KOPT-K1 (cell line): ENCODE results near the gene HDGF.

Experiments used
- H3K27ac ChIP-seq: fragments of 200-600 bp; sonication (generic); 2 replicates; pipeline ENCODE4 v1.5.1; 2016; ENCODE audit warnings: antibody characterized with exemption, mild to moderate bottlenecking, low read depth, low read length; ENCODE audit not compliant: poor library complexity, severe bottlenecking
- H3K36me3 ChIP-seq: fragments of 200-600 bp; sonication (generic); 2 replicates; pipeline ENCODE4 v1.5.1; 2017; ENCODE audit warnings: antibody characterized with exemption, mild to moderate bottlenecking, low read length, moderate library complexity; ENCODE audit not compliant: insufficient read depth
- H3K9me3 ChIP-seq: fragments of 200-600 bp; sonication (generic); 2 replicates; pipeline ENCODE4 v1.5.1; 2017; ENCODE audit warnings: antibody characterized with exemption, low read length, mild to moderate bottlenecking; ENCODE audit not compliant: insufficient read depth, poor library complexity, severe bottlenecking

The HDGF gene

DNA sequence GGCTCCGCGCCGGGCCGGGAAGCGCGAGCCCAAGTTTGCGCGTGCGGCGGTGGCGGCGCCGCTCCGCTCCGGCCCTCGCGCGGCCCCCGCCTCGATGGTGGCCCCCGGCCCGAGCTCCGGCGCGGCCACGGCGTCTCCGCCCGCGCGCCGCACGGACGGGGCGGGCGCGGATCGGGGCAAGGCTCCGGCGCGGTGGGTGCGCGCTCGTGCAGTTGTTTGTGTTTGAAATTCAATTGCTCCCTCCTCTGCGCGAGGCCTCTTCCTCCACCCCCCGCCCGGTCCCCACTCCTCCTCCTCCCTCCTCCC lies at the start of gene HDGF:
HDGF (minus strand) TSS at position 225 of the 306 bp plus-strand sequence. CDS start 246 bp downstream, outside the sequence.
- Histone ChIP-seq H3K36me3 (no peaks in the 10 kb centered on the region; the same call in 1 of the 2 replicates), H3K27ac (peak within 1 kb of the TSS; percentile 98), H3K9me3 (no peaks in the 10 kb centered on the region)

DNA sequence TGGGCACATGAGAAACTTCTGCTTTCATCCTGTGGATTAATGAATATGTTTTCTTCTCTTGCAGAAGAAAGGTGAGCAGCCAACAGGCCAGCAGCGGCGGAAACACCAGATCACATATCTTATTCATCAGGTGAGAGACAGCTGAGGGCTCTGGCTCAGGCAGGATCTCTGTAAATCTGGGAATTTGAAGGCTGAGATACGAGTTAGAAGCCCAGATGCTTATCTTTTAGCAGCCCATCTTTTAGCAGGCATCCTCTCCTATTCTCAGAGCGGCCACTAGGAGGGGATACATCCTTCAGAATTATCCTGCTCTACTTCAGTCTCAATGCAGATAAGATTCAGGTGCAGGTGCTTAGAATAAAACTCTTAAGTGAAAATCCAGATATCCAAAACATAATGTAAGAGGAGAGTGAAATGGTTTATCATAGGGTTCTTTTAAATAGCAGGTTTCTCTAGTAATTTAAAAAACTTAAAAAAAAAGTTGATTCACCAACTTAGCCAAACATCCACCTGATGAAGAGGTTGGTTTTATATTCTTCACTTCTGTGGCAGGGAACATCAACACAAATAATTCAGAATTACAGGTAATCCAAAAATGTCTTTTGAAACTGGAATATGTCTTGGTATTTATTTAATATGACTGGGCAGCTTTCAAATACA lies 45.9 kb upstream of the HDGF start:
- H3K36me3 ChIP-seq = peaks cover 99% of the 10 kb centered on the region

DNA sequence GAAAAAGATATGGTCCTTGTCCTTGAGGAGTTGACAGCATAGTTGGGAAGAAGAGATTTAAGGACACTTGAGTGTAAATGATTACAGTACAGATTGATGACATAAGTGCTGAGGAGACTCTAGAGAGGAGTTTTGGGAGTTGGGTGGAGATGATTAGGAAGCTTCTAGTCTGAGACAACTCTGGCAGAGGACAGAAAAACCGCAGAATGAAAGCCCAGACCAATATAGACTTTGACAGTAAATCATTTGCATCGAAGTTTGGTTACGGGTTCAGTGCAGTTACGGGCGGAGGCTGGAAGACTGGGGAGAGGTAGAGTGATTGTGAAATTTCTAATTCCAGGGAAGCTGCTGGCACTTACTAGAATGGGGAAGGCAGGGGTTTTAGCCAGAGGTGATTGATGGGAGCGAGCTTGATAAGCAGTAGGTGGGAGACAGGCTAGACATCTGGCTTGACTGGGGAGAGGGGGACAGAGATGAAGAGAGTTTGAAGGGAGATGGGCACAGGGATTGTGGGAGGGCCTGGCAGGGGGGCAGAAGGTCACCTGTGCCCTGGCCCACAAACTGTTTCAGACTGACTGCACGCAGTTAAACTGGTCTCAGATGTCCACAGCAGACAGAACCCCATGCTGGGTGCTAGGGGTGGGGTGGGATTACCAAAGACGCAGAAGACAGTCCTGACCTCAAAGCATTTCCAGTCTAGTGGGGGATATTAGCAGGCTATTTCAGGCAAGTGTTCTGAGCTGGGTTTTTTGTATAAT lies 45.0 kb upstream of the HDGF start:
- no peak overlapping the region for H3K27ac ChIP-seq
- no peaks in the 10 kb centered on the region for H3K9me3 ChIP-seq
- H3K36me3 ChIP-seq = peaks cover 99% of the 10 kb centered on the region

More for the DNA sequence above, 45.9 kb upstream of the HDGF start:
- Histone ChIP-seq H3K9me3 (no peaks in the 10 kb centered on the region), H3K27ac (no peak overlapping the region)

DNA sequence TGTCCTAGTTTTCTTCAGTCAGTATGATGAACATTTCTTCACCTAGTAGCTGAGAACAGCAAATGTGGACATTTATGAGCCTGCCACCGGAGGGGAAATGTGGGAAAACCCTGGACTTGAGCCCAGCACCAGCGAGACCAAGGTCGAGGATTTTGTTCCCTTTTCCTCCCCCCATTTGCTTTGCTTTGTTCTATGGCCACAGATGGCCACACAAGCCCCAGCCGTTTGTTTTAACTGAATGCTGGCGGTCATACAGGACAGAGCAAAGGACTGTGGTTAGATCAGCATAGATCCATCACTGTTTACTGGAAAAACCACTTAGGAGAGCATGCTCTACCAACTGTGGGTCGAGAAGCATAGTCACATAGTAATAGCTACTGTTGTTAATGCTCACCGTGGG lies 44.3 kb upstream of the HDGF start:
- no peak overlapping the region for H3K27ac ChIP-seq
- peaks cover 99% of the 10 kb centered on the region for H3K36me3 ChIP-seq
- H3K9me3 ChIP-seq = no peaks in the 10 kb centered on the region

DNA sequence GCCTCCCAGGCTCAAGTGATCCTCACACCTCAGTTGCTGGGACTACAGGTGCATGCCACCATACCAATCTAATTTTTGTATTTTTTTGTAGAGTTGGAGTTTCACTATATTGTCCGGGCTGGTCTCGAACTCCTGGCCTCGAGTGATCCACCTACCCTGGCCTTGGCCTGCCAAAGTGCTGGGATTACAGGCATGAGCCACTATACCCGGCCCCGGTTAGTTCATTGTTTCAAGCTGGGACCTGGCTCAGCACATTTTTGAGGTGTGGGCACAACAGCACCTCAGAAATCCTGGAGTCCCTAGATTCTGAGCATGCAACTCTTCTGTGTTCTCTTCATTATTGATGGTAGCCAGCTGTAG lies 43.9 kb upstream of the HDGF start:
- H3K36me3 ChIP-seq = peaks cover 99% of the 10 kb centered on the region
- no peak overlapping the region for H3K27ac ChIP-seq
- H3K9me3 ChIP-seq = no peaks in the 10 kb centered on the region

DNA sequence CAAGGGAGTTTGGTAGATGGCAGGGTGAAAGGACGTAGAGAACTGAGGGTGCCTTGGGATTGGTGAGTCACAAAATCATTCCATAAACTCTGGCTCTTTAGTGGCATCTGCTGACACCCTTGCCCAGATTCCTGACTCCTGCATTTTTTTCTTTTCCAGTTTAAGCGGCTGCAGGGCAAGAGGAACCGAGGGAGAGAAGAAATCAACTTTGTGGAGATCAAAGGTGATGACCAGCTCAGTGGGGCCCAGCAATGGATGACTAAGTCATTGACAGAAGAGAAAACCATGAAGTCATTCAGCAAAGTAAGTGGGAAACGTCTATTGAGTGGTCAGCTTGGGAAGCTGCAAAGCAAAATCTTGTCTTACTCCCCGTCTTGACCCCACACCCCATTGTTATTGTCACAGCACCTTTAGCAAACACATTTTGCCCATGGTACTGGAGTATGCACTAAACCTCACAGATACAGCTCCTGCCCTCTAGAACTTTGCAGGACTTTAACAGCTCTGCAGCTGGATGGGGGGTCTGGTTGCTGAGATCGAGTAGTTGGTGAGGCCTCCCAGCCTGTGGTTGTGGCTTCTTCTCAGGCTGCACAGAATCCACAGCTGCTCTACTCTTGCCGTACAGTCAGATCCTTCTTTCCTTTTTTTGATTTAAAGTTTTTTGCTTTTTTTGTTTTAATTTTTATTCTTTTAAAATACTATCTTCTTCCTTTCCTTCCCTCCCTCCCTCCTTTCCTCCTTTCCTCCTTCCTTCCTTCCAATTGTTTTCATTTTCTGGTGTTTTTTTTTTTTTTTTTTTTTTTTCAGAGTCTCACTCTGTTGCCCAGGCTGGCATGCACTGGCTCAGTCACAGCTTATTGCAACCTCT lies 43.3 kb upstream of the HDGF start:
- Histone ChIP-seq H3K9me3 (no peaks in the 10 kb centered on the region), H3K36me3 (peaks cover 99% of the 10 kb centered on the region), H3K27ac (no peak overlapping the region)

DNA sequence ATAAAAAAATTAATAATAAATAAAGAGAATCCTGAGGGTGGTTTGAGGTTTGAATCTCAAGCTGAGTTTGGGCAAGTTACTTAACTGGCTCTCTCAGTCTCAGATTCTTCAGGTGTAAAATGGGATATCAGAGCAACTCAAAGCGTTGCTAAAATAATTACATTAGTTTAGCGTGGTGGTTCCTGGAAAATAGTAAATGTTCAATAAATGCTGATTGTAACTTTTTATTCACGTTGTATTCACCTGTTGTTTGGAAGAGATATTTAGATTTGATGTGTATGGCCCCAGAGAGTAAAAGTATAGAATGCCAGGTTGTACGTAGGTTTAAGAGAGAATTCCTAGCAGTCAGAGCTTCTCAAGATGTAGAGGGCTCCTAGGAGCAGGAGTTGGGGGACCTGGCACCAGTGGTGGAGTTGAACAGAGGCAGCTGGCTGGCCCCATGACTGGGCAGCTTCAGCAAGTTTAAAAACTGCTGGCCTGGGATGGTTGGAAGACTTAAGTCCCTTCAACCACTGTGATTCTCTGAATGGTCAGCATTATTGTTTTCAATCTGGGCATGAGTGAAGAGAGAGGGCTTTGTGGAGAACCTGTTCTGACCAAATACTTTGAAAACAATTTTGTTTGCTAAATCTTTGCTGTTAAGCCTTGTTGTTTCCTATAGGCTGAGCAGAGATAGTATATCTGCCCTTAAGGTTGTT lies 38.3 kb upstream of the HDGF start:
- Histone ChIP-seq H3K27ac (no peak overlapping the region), H3K9me3 (no peaks in the 10 kb centered on the region), H3K36me3 (peaks cover 95% of the 10 kb centered on the region)

DNA sequence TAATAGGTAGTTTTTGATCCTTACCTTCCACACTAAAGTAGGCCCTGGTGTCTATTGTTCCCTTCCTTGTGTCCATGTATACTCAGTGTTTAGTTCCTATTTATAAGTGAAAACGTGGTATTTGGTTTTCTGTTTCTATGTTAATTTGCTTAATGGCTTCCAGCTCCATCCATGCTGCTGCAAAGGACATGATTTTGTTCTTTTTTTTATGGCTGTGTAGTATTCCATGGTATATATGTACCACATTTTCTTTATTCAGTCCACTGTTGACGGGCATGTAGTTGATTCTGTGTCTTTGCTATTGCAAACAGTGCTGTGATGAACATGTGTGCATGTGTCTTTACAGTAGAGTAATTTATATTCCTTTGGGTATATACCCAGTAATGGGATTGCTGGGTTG lies 36.7 kb upstream of the HDGF start:
- Histone ChIP-seq H3K36me3 (peaks cover 93% of the 10 kb centered on the region), H3K9me3 (no peaks in the 10 kb centered on the region), H3K27ac (no peak overlapping the region)

DNA sequence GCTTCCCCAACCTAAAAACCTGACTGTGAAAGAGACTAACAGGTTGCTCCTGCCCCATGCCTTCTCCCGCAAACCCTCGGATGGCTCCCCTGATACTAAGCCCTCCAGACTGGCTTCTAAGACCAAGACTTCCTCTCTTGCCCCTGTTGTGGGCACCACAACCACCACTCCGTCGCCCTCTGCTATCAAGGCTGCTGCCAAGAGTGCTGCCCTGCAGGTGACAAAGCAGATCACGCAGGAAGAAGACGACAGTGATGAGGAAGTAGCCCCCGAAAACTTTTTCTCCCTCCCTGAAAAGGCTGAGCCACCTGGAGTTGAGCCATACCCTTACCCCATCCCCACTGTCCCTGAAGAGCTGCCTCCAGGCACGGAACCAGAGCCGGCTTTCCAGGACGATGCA lies 35.2 kb upstream of the HDGF start:
- Histone ChIP-seq H3K36me3 (peaks cover 93% of the 10 kb centered on the region), H3K9me3 (no peaks in the 10 kb centered on the region), H3K27ac (no peak overlapping the region)

DNA sequence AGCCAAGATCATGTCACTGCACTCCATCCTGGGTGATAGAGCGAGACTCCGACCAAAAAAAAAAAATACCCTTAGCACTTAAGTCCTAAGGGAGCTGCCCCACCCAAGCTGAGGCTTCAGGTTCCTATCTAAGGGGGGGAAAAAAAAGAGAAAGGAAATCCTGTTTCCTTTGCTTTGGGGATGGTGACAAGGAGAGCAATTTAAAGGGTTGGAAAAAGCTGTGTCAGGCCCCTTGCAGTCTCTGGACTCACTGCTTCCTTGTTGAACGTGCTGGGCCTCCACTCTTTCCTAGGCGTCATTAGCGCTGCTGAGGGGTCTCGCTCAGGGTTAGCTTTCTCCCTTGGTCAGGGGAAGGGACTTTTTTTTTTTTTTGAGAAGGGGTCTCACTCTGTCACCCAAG lies 34.0 kb upstream of the HDGF start:
- Histone ChIP-seq H3K9me3 (no peaks in the 10 kb centered on the region), H3K36me3 (peaks cover 93% of the 10 kb centered on the region), H3K27ac (no peak overlapping the region)

DNA sequence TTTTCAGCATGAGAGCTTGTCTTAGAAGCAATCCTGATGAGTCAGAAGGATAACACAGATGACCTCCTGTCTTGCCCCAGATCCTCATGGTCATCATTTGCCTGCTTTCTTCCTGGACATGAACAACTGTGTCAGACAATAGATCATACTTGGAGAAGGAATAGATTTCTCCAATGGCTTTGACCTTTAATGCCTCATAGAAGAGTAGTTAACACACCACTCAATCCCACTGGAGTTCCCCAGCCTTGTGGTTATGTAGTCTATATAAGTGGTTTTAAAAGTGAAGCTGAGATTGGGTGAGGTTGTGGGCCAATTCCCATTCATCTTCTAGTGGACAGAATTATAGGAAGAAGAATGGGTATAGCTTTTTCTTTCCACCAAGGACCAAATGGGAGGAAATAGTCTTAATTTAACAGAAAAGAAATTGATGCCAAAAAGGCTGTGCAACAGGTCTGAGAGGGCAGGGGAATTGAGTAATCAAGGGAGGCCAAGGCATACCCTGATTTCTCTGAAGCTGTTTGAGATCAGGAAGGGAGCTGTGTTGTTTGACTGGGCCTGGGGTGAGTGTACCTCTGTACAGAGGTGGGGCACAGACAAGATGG lies 30.2 kb upstream of the HDGF start:
- H3K9me3 ChIP-seq = no peaks in the 10 kb centered on the region
- no peak overlapping the region for H3K27ac ChIP-seq
- peaks cover 66% of the 10 kb centered on the region for H3K36me3 ChIP-seq

DNA sequence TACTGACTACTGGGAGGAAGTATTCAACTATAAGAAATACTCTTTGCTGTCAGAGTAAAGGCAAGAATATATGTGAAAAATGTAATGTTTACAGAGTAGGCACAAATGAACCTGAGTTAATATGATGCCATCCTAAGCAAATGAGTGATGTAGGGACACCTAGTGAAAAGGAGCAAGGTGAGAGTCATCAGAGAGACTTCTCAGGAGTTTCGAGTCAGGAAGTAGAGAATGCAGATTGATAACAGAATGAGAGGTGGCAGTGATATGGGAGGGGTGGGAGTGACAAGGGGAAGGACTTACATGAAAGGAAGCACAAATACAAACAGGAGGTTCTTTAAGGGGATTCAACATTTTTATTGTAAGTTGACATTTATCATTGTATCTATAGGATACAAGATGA lies 26.1 kb upstream of the HDGF start:
- peaks cover 54% of the 10 kb centered on the region for H3K36me3 ChIP-seq
- H3K27ac ChIP-seq = no peak overlapping the region
- no peaks in the 10 kb centered on the region for H3K9me3 ChIP-seq

DNA sequence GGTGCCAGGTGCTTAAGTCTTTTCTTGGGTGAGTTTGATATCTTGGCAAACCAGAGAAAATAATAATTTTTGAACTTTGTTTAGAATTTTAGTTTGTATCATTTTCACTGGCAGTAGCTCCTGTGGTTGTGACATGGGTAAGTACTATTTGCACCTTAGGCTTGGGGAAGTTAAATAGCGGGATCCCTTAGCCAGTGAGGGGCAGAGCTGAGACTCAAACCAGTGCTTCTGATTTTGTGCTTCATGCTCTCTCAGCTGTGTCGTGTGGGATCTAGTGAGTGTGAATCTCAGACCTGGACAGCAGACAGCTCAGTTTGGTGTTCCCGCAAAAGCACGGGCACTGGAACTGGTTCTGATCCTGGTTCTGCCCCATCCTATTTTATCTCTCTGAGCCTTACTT lies 25.5 kb upstream of the HDGF start:
- H3K36me3 ChIP-seq = peaks cover 54% of the 10 kb centered on the region
- H3K9me3 ChIP-seq = no peaks in the 10 kb centered on the region
- H3K27ac ChIP-seq = no peak overlapping the region

DNA sequence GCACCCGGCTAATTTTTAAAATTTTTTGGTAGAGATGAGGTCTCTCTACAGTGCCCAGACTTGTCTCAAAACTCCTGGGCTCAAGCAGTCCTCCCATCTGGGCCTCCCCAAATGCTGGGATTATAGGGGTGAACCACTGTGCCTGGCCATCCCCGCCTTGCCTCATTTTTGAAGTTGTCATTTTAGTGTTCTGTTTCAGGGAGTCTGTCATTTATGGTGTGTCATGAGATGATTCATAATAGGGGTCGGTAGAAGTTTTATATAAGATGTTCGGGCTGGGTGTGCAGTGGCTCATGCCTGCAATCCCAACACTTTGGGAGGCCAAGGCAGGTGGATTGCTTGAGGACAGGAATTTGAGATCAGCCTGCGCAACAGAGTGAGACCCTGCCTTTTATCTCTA lies 24.3 kb upstream of the HDGF start:
- peaks cover 53% of the 10 kb centered on the region for H3K36me3 ChIP-seq
- H3K9me3 ChIP-seq = no peaks in the 10 kb centered on the region
- no peak overlapping the region for H3K27ac ChIP-seq

DNA sequence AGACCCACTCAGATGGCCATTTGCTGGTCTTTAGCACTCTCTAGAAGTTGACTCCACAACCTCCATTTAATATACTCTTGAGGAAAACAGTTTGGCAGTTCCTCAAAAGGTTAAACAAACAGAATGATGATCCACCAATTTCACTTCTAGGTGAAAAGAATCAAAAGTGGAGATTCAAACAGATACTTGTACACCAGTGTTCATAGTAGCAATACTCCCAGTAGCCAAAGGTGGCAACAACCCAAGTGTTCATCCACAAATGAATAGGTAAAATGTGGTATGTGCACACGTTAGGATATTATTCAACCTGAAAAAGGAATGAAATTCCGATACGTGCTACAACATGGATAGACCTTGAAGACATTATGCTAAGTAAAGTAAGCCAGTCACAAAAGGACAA lies 22.1 kb upstream of the HDGF start:
- Histone ChIP-seq H3K27ac (no peak overlapping the region), H3K36me3 (peaks cover 57% of the 10 kb centered on the region), H3K9me3 (no peaks in the 10 kb centered on the region)
